DMS 273 treated with DMSO at 0.1 percent for 48 hours (cell line): ENCODE results near the gene ABCG8.
"Not testable (repeated sequence)": the region's sequence is repeated elsewhere in the genome, so short reads cannot be mapped to it uniquely, and the experiment has no call there.

Experiments used
- DNase-seq: peaks from one replicate; lab custom pipeline; 2025; lab: John Stamatoyannopoulos, UW

ABCG8 gene

DNA sequence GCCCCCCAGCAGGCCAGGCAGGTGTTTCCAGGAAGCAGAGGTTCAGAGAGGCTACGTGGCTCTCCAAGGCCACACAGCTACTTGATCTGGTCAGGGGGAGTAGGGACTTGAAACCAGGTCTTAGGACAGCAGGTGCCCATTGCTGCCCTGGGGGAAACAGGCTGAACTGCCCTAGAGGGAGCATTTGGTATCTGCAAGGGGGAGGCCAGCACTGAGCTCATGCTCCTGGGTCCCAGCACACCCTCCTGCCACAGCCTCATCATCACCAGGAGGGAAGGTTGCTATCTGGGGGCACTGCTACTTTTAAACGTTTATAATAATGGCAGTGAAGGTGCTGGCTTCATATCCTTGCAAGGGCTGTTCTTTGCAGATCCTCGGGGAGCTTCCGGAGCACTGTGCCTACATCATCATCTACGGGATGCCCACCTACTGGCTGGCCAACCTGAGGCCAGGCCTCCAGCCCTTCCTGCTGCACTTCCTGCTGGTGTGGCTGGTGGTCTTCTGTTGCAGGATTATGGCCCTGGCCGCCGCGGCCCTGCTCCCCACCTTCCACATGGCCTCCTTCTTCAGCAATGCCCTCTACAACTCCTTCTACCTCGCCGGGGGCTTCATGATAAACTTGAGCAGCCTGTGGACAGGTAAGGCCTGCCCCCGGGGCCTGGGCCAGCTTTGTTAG is 36.1 kb downstream of the ABCG8 start:
- DNase-seq = no peak

- peak; percentile 34 for DNase-seq
Observed at GRCh38 chr2:43877782-43878464, 39.2 kb downstream of the ABCG8 start.

GRCh38 chr2:43879261-43879660 is 40.5 kb downstream of the ABCG8 start:
- no peak for DNase-seq

DNA sequence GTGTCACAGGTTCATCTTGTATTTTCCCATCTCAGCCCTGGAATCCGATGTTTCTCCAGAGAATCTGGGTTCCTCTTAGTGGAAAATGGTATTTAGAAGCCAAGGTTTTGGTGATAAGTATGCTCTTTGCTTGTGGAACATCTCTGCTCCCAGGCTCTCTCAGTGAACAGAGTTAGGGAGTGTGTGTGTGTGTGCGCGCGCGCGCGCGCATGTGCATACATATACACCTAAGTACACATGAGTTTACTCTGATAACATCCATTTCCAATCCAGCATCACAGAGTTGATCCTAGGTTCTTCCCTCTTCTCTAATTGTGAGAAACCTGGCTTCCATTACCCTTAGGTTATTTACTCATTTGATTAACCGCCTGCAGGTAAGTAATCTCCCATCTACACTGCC is 41.7 kb downstream of the ABCG8 start:
- DNase-seq = no peak

DNA sequence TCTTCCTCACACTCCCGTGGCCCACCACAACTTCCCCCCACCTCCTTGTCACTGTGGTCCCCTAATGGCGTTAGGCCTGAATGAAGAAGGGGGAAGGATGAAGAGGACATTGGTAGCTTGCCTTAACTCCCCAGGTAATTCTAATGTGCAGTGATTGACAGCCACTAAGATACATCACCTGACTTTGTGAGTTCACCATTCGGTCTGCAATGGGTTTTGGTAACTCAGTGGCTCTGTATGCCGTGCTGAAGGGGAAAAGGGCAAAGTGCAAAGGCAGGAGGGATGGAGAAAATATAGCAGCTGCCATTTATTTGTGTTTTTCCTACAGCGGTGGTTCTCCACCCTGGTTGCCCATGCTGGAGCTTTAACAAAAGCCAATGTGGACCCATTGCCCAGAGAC is 42.2 kb downstream of the ABCG8 start:
- DNase-seq = no peak

GRCh38 chr2:43882312-43882711 is 43.5 kb downstream of the ABCG8 start:
- no peak for DNase-seq

GRCh38 chr2:43884689-43885088 is 45.9 kb downstream of the ABCG8 start:
- DNase-seq = no peak

- DNase-seq = no peak
Observed at GRCh38 chr2:43885132-43885632, 46.4 kb downstream of the ABCG8 start.

DNA sequence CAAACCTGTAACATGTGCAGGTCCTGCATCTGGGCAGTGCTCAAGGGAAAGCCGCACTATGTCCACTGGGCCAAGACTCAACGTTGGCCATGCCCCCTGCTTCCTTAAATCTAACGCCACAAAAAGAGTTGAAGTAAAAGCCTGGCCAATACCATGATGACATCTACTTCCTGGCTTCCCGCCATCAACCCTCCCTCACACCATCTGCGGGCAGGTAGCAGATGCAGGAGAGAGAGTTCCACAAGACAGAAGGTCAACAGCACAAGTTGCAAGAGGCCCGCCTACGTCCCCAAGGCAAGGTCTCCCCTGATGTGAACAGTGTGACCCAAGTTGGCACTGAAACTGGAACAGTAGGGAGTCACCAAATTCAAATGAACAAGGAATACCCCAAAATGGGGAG is 48.4 kb downstream of the ABCG8 start:
- DNase-seq = peak; percentile 4

- no peak for DNase-seq
Observed at GRCh38 chr2:43889416-43889815, 50.6 kb downstream of the ABCG8 start.

DNA sequence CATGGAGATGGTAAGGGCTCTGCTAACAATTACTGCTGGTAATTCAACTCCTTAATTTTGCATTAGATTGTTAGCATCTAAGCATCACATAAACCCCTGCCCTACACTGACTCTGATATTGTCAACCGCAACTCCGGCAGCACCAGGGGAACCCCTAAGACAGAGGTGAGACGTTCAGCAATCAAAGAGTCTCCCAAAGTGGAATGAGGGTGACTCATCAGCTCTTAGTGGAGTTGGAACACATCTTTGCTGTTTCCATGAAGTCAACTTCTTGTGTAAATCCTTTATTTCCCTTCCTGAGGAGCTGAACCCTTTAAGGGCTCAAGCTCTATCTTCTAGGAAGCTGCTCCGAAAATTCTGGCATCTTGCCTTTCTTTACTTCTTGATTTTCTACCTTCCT is 52.1 kb downstream of the ABCG8 start:
- no peak for DNase-seq

GRCh38 chr2:43894743-43895142 is 56.0 kb downstream of the ABCG8 start:
- DNase-seq = no peak

DNA sequence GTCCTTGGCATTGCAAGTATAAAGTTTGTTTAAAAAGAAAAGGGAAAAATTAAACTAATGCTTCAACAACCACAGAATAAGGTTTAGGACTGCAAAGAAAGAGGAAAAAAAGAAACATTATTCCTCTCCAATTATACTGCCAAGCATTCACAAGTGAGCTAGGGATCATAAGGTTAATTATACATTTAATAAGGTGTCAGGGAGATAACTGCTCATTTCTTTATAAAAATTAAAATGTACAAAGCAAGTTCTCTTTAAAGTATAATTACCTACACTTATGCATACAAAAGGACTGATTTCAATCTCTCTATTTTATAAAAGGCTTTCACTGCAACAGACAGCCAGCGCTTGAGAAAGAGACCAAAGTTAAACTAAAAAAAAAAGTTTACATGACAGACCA is 58.1 kb downstream of the ABCG8 start:
- no peak for DNase-seq

DNA sequence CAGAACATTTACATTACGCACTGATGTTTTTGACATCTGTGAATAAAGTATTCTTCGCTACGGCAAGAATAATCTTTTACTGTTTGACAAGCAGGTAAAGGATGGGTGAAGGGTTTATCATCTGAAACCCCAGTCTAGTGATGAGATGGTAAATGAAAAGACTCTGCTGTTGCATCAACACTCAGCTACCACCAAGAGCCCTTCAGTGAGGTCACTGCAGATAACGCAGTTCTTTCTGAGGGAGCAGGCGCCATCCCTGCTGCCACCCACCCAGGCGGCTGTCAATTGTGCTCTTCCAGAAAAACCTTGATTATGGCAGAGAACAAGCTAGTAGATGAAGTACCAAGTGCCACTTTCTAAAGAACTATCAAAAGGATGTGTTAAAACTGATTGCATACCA is 58.7 kb downstream of the ABCG8 start:
- no peak for DNase-seq

- DNase-seq = no peak
Observed at GRCh38 chr2:43898134-43898837, 59.5 kb downstream of the ABCG8 start.

- no peak for DNase-seq
Observed at GRCh38 chr2:43898838-43899346, 60.1 kb downstream of the ABCG8 start.

DNA sequence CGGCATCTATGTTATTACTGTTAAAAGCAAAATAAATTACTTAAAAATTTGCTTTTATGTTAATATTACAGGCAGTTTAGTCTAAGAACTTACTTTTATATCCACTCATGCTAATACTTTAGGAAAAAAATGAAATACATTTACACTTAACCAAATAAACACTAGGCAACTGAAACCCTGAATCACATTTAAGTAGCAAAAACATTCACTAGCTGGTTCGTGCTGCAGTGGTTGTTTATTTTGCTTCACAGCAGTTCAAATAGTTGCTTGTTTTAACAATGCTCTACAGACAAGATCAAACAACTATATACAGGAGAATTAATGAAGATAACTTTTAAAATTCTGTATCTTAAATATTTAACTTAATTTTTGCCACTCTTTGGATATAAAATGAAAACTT is 60.8 kb downstream of the ABCG8 start:
- no peak for DNase-seq

- DNase-seq = no peak
Observed at GRCh38 chr2:43905371-43905803, 66.6 kb downstream of the ABCG8 start.

DNA sequence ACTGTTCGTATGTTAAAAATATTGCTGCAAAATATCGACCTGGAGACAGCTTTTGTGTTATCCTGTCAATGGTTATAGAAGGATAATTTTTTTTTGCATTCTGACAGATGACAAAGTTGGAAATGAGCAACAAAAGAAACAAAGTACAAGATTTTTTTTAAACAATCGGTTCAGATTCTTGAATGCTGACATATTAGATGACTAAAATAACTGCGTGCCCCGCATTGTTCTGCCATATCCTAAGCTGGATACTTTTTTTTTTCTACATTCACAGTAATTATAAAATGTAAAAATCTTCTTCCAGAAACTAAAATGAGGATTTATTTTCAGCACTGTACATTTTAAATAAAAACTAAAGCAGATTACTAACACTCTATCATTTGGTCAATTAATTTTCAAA is 67.1 kb downstream of the ABCG8 start:
- DNase-seq = no peak

- no peak for DNase-seq
Observed at GRCh38 chr2:43906448-43907109, 67.8 kb downstream of the ABCG8 start.

GRCh38 chr2:43911136-43911790 is 72.5 kb downstream of the ABCG8 start:
- DNase-seq = not testable (repeated sequence)

- no peak for DNase-seq
Observed at GRCh38 chr2:43924463-43924862, 85.7 kb downstream of the ABCG8 start.
